Upper lobe of left lung (tissue), 6 donors: Measurements from ENCODE around the gene STAG1. TPM values are rescaled to one million over a fixed set of nuclear protein-coding genes. Genes with fewer than 3 reads are reported as not detected.

ENCODE experiments used
- ATAC-seq, 2 donors: fragments of 200-7000 bp; cut with Tn5 transposase; one replicate each; pipeline ENCODE4 v1.9.1; 2022; ENCODE audit warnings: mild to moderate bottlenecking in 2 of 2, moderate library complexity in 2 of 2; ENCODE audit not compliant: low FRiP score in 2 of 2
- DNase-seq, 2 donors: peaks; one replicate each; pipeline ENCODE4 v3.0.0-alpha.2; 2019 to 2020
- H3K27ac ChIP-seq, 4 donors: fragments of 200-600 bp; sonication (generic); one replicate each; pipeline ENCODE4 v1.5.1; 2016 to 2019
- H3K27me3 ChIP-seq, 4 donors: fragments of 200-600 bp; sonication (generic); one replicate each; pipeline ENCODE4 v1.5.1; 2017 to 2019
- H3K36me3 ChIP-seq, 4 donors: fragments of 200-600 bp; sonication (generic); one replicate each; pipeline ENCODE4 v1.5.1; 2016 to 2019
- H3K4me1 ChIP-seq, 4 donors: fragments of 200-600 bp; sonication (generic); one replicate each; pipeline ENCODE4 v1.5.1; 2018 to 2019
- H3K4me3 ChIP-seq, 4 donors: fragments of 200-600 bp; sonication (generic); one replicate each; pipeline ENCODE4 v1.5.1; 2017 to 2019; ENCODE audit warnings: mild to moderate bottlenecking in 2 of 4, moderate library complexity in 1 of 4
- H3K9me3 ChIP-seq, 4 donors: fragments of 200-600 bp; sonication (generic); one replicate each; pipeline ENCODE4 v1.5.1; 2018 to 2019
- EP300 ChIP-seq, 4 donors: sonication (generic); formaldehyde crosslinking; IDR thresholded peaks; one replicate each; pipeline ENCODE4 v1.5.1; 2017; ENCODE audit warnings: antibody characterized with exemption in 4 of 4, control low read depth in 2 of 4
- POLR2A ChIP-seq, 4 donors: fragments of 450-650 bp; IDR thresholded peaks; one replicate each; pipeline ENCODE4 v1.5.1; 2016 to 2017; ENCODE audit warnings: antibody characterized with exemption in 4 of 4, mild to moderate bottlenecking in 2 of 4
- POLR2AphosphoS5 ChIP-seq, 2 donors: sonication (generic); formaldehyde crosslinking; IDR thresholded peaks; one replicate each; pipeline ENCODE4 v1.5.1; 2017; ENCODE audit warnings: antibody characterized with exemption in 2 of 2
- WGBS, 2 donors: methylation state at CpG; one replicate each; pipeline ENCODE4 v1.1.5; 2017 to 2018; 5-methylcytosine and 5-hydroxymethylcytosine counted together
- total RNA-seq, 6 donors: library from RNA; depleted of rRNA in 4 of 6; stranded (reverse); fragments of >200 nt in 4 of 6; gene quantifications; one replicate each; pipeline versions ENCODE4 v1.1.0 to v1.2.1, GENCODE V29; 2016 to 2021
- TF ChIP-seq, protein P1 (sequence below), 6 experiments: fragments of 450-650 bp in 4 of 6; fragments of 200-600 bp in 2 of 6; sonication (generic) in 2 of 6; IDR thresholded peaks; one replicate each; pipeline ENCODE4 v1.5.1; 2016 to 2019; ENCODE audit warnings: antibody characterized with exemption in 6 of 6
- donor health status: DM: no; HTN: no; CAD: no; lungs with moderate emphysema.
- donor health status: DM: no; HTN: yes; CAD: no; lungs with severe emphysema.

Gene STAG1
- total RNA-seq, 6 donors from 2014 or later: 19.1 to 65.0 (median 34.2) TPM

DNA sequence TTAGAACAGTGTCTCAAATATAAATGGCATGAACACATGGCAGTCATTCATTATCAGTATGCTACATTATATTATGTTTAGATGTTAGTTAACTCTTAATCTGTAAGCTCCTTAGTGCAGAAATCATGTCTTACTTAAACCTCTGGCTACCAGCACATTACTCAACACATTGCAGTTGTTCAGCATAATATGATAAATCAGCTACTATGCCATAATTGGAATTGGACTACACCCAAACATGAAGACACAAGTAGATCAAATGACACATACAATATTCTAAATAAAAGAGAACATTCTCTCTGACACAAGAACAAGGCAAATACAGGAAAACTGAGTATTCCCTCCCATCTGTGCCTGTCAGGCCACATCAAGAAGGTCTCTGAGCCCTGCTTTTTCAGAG lies 385.9 kb downstream of the STAG1 start:
- Histone ChIP-seq H3K9me3 (no peaks in the 10 kb centered on the region), H3K36me3 (peaks cover 0 to 36% (median 6%) of the 10 kb centered on the region in 4 donors), H3K27ac (no peak overlapping the region), H3K27me3 (no peaks in the 10 kb centered on the region), H3K4me3 (no peak overlapping the region), H3K4me1 (no peaks in the 10 kb centered on the region)
- TF ChIP-seq POLR2A (IDR thresholded peaks at IDR 0.05) (no peak), EP300 (IDR thresholded peaks at IDR 0.05) (no peak), POLR2AphosphoS5 (IDR thresholded peaks at IDR 0.05) (no peak)
- TF ChIP-seq, protein P1, sequence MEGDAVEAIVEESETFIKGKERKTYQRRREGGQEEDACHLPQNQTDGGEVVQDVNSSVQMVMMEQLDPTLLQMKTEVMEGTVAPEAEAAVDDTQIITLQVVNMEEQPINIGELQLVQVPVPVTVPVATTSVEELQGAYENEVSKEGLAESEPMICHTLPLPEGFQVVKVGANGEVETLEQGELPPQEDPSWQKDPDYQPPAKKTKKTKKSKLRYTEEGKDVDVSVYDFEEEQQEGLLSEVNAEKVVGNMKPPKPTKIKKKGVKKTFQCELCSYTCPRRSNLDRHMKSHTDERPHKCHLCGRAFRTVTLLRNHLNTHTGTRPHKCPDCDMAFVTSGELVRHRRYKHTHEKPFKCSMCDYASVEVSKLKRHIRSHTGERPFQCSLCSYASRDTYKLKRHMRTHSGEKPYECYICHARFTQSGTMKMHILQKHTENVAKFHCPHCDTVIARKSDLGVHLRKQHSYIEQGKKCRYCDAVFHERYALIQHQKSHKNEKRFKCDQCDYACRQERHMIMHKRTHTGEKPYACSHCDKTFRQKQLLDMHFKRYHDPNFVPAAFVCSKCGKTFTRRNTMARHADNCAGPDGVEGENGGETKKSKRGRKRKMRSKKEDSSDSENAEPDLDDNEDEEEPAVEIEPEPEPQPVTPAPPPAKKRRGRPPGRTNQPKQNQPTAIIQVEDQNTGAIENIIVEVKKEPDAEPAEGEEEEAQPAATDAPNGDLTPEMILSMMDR (IDR thresholded peaks at IDR 0.05): no peak
- DNase-seq: no peak
- no peak for ATAC-seq

DNA sequence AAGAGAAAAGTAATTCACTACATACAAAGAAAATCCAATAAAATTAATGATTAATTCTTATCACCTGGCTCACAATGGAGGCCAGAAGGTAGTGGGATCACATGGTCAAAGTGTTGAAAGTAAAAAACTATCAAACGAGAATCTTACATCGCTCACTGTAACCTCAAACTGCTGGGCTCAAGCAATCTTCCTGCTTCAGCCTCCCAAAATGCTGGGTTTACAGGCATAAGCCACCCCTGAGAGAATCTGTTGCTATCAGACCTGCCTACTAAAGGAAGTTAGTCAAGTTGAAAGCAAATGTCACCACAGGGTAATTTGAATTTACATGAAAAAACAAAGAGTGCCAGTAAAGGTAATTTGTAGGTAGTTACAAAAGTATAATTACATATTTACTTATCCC lies 398.7 kb downstream of the STAG1 start:
- Histone ChIP-seq H3K4me3 (no peak overlapping the region), H3K27me3 (no peaks in the 10 kb centered on the region), H3K9me3 (no peaks in the 10 kb centered on the region), H3K36me3 (peaks cover 0 to 20% (median 4%) of the 10 kb centered on the region in 4 donors), H3K4me1 (peaks cover 0 to 5% (median 1%) of the 10 kb centered on the region in 4 donors), H3K27ac (no peak overlapping the region)
- DNase-seq: no peak
- WGBS, 2 donors: 79 to 91% methylated on average over 2 of the region's 2 CpGs
- no peak for ATAC-seq
- TF ChIP-seq, protein P1 (IDR thresholded peaks at IDR 0.05): no peak
- TF ChIP-seq POLR2AphosphoS5 (IDR thresholded peaks at IDR 0.05): no peak
- no peak for TF ChIP-seq POLR2A (IDR thresholded peaks at IDR 0.05)
- TF ChIP-seq EP300 (IDR thresholded peaks at IDR 0.05): no peak

DNA sequence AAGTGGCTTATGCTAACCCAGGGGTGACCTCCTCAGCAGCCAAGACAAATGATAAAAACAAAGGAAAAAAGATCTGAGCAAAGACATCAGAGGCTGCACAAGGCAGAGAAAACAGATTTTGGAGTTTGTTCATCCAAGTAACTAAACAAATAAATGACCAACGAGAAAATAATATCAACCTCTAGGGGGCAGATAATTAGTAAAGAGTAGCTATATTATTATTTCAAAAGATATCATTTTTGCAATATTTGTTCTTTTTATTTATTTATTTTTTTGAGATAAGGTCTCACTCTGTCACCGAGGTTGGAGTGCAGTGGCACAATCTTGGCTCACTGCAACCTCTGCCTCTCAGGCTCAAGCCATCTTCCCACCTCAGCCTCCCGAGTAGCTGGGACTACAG lies 400.3 kb downstream of the STAG1 start:
- peaks cover 0 to 22% (median 6%) of the 10 kb centered on the region in 4 donors for H3K36me3 ChIP-seq
- no peak for ATAC-seq
- no peak for TF ChIP-seq POLR2A (IDR thresholded peaks at IDR 0.05)
- TF ChIP-seq, protein P1 (IDR thresholded peaks at IDR 0.05): peak in 1 of 6 experiments; percentile 8
- no peak overlapping the region for H3K27ac ChIP-seq
- DNase-seq: no peak
- no peaks in the 10 kb centered on the region for H3K27me3 ChIP-seq
- no peaks in the 10 kb centered on the region for H3K9me3 ChIP-seq
- H3K4me3 ChIP-seq: no peak overlapping the region
- 70 to 72% methylated on average over 3 of the region's 3 CpGs for WGBS, 2 donors
- peaks cover 0 to 5% (median 1%) of the 10 kb centered on the region in 4 donors for H3K4me1 ChIP-seq

DNA sequence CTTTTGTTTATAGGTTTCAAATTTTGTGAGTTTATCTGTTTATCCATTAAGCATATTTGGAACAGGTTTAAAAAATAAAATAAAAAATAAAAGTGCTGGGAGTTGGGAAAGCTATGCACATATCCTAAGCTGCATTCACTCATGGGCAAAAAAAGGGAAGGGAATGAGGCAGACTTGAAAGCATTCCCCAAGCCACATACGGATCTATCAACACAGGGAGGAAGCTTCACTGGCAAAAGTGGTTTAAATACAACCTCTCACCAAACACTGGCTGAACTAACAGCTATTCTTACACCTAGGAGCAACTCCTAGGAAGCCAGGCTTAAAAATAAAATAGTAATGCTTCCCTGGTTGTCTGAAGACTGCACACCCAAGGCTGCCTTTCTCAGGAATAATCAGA lies 400.8 kb downstream of the STAG1 start:
- Histone ChIP-seq H3K36me3 (peaks cover 0 to 16% (median 6%) of the 10 kb centered on the region in 4 donors), H3K4me3 (no peak overlapping the region), H3K9me3 (no peaks in the 10 kb centered on the region), H3K27ac (no peak overlapping the region), H3K4me1 (peaks cover 0 to 5% (median 1%) of the 10 kb centered on the region in 4 donors), H3K27me3 (no peaks in the 10 kb centered on the region)
- no peak for ATAC-seq
- no peak for DNase-seq
- 62 to 72% methylated on average over 1 of the region's 1 CpG for WGBS, 2 donors
- no peak for TF ChIP-seq POLR2A (IDR thresholded peaks at IDR 0.05)

DNA sequence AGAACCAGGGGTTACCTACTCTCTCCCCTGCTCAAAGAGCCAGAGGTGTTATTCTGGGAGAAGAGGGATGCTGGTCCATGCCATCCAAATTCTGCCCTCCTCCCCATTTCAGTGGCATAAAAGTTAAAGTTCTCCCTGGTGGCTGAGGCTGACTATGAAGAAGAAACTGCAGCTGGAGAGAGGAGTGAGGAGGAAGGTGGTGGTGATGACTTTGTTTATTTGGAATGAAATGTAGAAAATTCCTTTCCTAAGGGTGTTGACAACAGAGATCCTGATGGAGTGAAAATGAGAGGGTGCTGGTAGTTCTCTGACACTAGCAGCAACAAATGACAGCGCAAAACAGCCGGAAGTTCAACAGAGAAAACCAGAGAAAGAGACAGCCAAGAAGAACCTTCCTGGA lies 401.6 kb downstream of the STAG1 start:
- ATAC-seq: peak; percentile 17 to 51
- H3K9me3 ChIP-seq: no peaks in the 10 kb centered on the region
- H3K4me3 ChIP-seq: no peak overlapping the region
- H3K4me1 ChIP-seq: peaks cover 0 to 5% (median 1%) of the 10 kb centered on the region in 4 donors
- peak overlapping the region in 2 of 4 donors; percentile 41 to 65 for H3K27ac ChIP-seq
- TF ChIP-seq POLR2AphosphoS5 (IDR thresholded peaks at IDR 0.05): no peak
- no peak for TF ChIP-seq EP300 (IDR thresholded peaks at IDR 0.05)
- TF ChIP-seq POLR2A (IDR thresholded peaks at IDR 0.05): no peak
- TF ChIP-seq, protein P1 (IDR thresholded peaks at IDR 0.05): peak in 1 of 6 experiments; percentile 11
- H3K27me3 ChIP-seq: no peaks in the 10 kb centered on the region
- no peak for DNase-seq
- peaks cover 0 to 16% (median 6%) of the 10 kb centered on the region in 4 donors for H3K36me3 ChIP-seq
- 79 to 81% methylated on average over 2 of the region's 2 CpGs for WGBS, 2 donors
